ENCODE results near the gene CTSF. TPM values are rescaled to one million over a fixed set of nuclear protein-coding genes. Genes with fewer than 3 reads are reported as not detected.

CTSF gene
- total and polyA plus RNA-seq, 2 donors (not counting 1 experiment from before 2014, with no cell fraction given): 17.1 to 26.6 TPM

DNA sequence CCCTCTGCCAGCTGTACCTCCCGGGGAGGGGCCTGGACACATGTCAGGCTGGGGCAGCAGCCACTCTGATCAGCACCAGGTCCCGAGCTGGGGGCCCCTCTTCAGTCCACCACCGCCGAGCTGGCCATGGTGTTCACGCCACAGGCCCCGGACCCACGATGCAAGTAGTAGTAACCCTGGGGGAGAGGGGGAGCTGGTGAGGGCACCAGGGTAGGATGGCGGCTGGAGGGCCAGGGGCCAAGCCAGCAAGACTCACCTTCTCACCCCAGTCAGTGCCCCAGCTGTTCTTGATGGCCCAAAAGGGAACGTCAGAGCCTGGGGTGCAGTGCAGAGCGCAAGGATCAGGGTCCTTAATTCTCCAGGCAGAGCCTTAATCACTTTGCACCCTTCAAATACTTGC, 4.6 kb downstream of the CTSF start:
- no peak for DNase-seq (ENCODE audit: low read depth in 2 of 2)
- Histone ChIP-seq H4K20me1 (ENCODE audit: control insufficient read depth, extremely low read depth, insufficient read depth, low read length) (no peaks in the 10 kb centered on the region), H3K27ac (ENCODE audit: insufficient read depth, low read length) (no peak overlapping the region), H2AFZ (ENCODE audit: low read length) (no peak overlapping the region), H3K36me3 (ENCODE audit: control insufficient read depth, insufficient read depth, low read length) (no peaks in the 10 kb centered on the region), H3K9me3 (ENCODE audit: control insufficient read depth, insufficient read depth, low read depth, low read length) (no peaks in the 10 kb centered on the region), H3K9ac (ENCODE audit: insufficient read depth, low read length) (no peak overlapping the region), H3K79me2 (ENCODE audit: control insufficient read depth, insufficient read depth, low read length) (no peaks in the 10 kb centered on the region), H3K4me2 (ENCODE audit: extremely low read depth, insufficient read depth, low read length) (no peak overlapping the region), H3K4me3 (replicated peaks in 1 of 4; ENCODE audit: control extremely low read depth in 1 of 4, insufficient read depth in 1 of 4, low read depth in 3 of 4, low read length in 4 of 4) (no peak overlapping the region), H3K27me3 (ENCODE audit: control insufficient read depth, insufficient read depth, low read length) (peaks cover 12% of the 10 kb centered on the region), H3K4me1 (ENCODE audit: control insufficient read depth, extremely low read depth, insufficient read depth, low read length) (no peaks in the 10 kb centered on the region)
- TF ChIP-seq EZH2 (IDR thresholded peaks at IDR 0.05; ENCODE audit: low read length, missing control alignments): no peak
- TF ChIP-seq, protein P1, sequence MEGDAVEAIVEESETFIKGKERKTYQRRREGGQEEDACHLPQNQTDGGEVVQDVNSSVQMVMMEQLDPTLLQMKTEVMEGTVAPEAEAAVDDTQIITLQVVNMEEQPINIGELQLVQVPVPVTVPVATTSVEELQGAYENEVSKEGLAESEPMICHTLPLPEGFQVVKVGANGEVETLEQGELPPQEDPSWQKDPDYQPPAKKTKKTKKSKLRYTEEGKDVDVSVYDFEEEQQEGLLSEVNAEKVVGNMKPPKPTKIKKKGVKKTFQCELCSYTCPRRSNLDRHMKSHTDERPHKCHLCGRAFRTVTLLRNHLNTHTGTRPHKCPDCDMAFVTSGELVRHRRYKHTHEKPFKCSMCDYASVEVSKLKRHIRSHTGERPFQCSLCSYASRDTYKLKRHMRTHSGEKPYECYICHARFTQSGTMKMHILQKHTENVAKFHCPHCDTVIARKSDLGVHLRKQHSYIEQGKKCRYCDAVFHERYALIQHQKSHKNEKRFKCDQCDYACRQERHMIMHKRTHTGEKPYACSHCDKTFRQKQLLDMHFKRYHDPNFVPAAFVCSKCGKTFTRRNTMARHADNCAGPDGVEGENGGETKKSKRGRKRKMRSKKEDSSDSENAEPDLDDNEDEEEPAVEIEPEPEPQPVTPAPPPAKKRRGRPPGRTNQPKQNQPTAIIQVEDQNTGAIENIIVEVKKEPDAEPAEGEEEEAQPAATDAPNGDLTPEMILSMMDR (conservative IDR thresholded peaks at IDR 0.05 in 1 of 2, IDR thresholded peaks at IDR 0.05 in 1 of 2; ENCODE audit: low read depth in 1 of 2, low read length in 2 of 2): no peak

DNA sequence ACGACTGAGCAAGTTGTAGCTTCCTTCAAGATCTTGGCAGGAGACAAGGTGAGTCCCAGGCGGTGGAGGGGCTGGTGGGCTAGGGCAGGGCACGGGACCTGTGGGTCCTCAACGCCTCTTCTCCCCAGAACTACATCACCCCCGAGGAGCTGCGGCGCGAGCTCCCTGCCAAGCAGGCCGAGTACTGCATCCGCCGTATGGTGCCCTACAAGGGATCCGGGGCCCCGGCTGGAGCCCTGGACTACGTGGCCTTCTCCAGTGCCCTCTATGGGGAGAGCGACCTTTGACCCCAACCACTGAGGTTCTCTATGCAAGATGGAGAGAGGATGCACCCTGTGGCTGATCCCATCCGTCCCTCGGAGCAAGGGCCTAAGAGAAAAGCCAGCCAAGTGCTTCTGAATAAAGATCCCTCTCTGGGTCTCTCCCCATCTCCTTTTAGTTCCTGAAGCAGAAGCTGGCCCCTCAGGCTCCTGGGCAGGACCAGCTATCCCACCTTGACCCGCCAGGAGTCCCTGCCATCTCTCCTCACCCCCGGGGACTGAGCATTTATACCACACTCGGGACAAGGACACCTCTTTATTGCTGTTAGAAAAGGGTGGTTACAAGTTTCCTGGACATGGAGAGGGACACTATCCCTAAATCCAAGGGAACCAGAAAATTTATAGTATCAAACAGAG, 5.4 kb downstream of the CTSF start:
- no peaks in the 10 kb centered on the region for H3K36me3 ChIP-seq (ENCODE audit: control insufficient read depth, insufficient read depth, low read length)
- H3K4me1 ChIP-seq (ENCODE audit: control insufficient read depth, extremely low read depth, insufficient read depth, low read length): no peaks in the 10 kb centered on the region
- no peak overlapping the region for H3K4me3 ChIP-seq (replicated peaks in 1 of 4; ENCODE audit: control extremely low read depth in 1 of 4, insufficient read depth in 1 of 4, low read depth in 3 of 4, low read length in 4 of 4)
- H3K9me3 ChIP-seq (ENCODE audit: control insufficient read depth, insufficient read depth, low read depth, low read length): no peaks in the 10 kb centered on the region
- no peak for TF ChIP-seq EZH2 (IDR thresholded peaks at IDR 0.05; ENCODE audit: low read length, missing control alignments)
- H2AFZ ChIP-seq (ENCODE audit: low read length): no peak overlapping the region
- H3K4me2 ChIP-seq (ENCODE audit: extremely low read depth, insufficient read depth, low read length): no peak overlapping the region
- no peak for DNase-seq (ENCODE audit: low read depth in 2 of 2)
- no peak overlapping the region for H3K9ac ChIP-seq (ENCODE audit: insufficient read depth, low read length)
- H3K27ac ChIP-seq (ENCODE audit: insufficient read depth, low read length): no peak overlapping the region
- H3K79me2 ChIP-seq (ENCODE audit: control insufficient read depth, insufficient read depth, low read length): no peaks in the 10 kb centered on the region
- H3K27me3 ChIP-seq (ENCODE audit: control insufficient read depth, insufficient read depth, low read length): peaks cover 13% of the 10 kb centered on the region
- no peaks in the 10 kb centered on the region for H4K20me1 ChIP-seq (ENCODE audit: control insufficient read depth, extremely low read depth, insufficient read depth, low read length)

DNA sequence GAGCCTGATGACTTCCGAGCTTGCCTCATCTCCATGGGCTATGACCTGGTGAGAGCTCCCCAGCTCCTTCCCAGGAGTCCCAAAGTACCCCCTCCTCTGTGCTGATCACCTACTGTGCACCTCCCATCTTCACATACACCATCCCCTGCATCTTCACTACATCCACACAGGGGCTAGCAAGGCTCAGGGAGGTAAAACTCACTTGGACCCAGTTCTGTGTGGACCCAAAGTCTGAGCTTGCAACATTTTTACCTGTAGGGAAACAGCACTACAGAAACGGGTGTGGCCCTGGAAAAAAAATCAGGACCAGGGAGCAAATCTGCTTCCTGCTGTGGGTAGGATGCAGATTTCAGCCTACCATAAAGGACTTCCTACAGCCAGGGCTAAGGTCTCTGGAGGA, 6.1 kb downstream of the CTSF start:
- no peak overlapping the region for H3K4me2 ChIP-seq (ENCODE audit: extremely low read depth, insufficient read depth, low read length)
- DNase-seq (ENCODE audit: low read depth in 2 of 2): no peak

More for the DNA sequence above, 6.1 kb downstream of the CTSF start:
- no peaks in the 10 kb centered on the region for H4K20me1 ChIP-seq (ENCODE audit: control insufficient read depth, extremely low read depth, insufficient read depth, low read length)
- H3K36me3 ChIP-seq (ENCODE audit: control insufficient read depth, insufficient read depth, low read length): no peaks in the 10 kb centered on the region
- no peak for TF ChIP-seq EZH2 (IDR thresholded peaks at IDR 0.05; ENCODE audit: low read length, missing control alignments)
- TF ChIP-seq, protein P1 (conservative IDR thresholded peaks at IDR 0.05 in 1 of 2, IDR thresholded peaks at IDR 0.05 in 1 of 2; ENCODE audit: low read depth in 1 of 2, low read length in 2 of 2): no peak
- no peak overlapping the region for H3K4me3 ChIP-seq (replicated peaks in 1 of 4; ENCODE audit: control extremely low read depth in 1 of 4, insufficient read depth in 1 of 4, low read depth in 3 of 4, low read length in 4 of 4)
- no peak overlapping the region for H2AFZ ChIP-seq (ENCODE audit: low read length)
- peaks cover 14% of the 10 kb centered on the region for H3K27me3 ChIP-seq (ENCODE audit: control insufficient read depth, insufficient read depth, low read length)
- H3K4me1 ChIP-seq (ENCODE audit: control insufficient read depth, extremely low read depth, insufficient read depth, low read length): no peaks in the 10 kb centered on the region
- no peak overlapping the region for H3K27ac ChIP-seq (ENCODE audit: insufficient read depth, low read length)
- no peaks in the 10 kb centered on the region for H3K9me3 ChIP-seq (ENCODE audit: control insufficient read depth, insufficient read depth, low read depth, low read length)
- no peak overlapping the region for H3K9ac ChIP-seq (ENCODE audit: insufficient read depth, low read length)
- no peaks in the 10 kb centered on the region for H3K79me2 ChIP-seq (ENCODE audit: control insufficient read depth, insufficient read depth, low read length)

Measured in fibroblast of lung (primary cell).